CD14-positive monocyte (primary cell): ENCODE results near the gene ARNT2. TPM values are rescaled to one million over a fixed set of nuclear protein-coding genes. Genes with fewer than 3 reads are reported as not detected.

Experiments used
- DNase-seq, 3 donors: peaks; one replicate each; pipeline ENCODE4 v3.0.0-alpha.2; 2011 to 2022
- H2AFZ ChIP-seq: 2 replicates; pipeline ENCODE4 v1.6.0; 2012; ENCODE audit warnings: mild to moderate bottlenecking, low read depth, low read length, inconsistent platforms; ENCODE audit not compliant: insufficient read depth, poor library complexity, severe bottlenecking
- H3K27ac ChIP-seq, 2 donors: 1 replicate in 1 of 2; 2 replicates in 1 of 2; pipeline ENCODE4 v1.5.1; 2012 to 2013; ENCODE audit warnings: low read length in 2 of 2, control low read depth in 1 of 2, inconsistent platforms in 1 of 2, low read depth in 1 of 2, mild to moderate bottlenecking in 1 of 2
- H3K27me3 ChIP-seq, 2 donors: one replicate each; pipeline versions ENCODE4 v1.6.0 to v1.6.1; 2011 to 2013; ENCODE audit warnings: low read length in 2 of 2; ENCODE audit not compliant: control insufficient read depth in 2 of 2, insufficient read depth in 2 of 2
- H3K36me3 ChIP-seq, 2 donors: replicated peaks in 1 of 2; 1 replicate in 1 of 2; 2 replicates in 1 of 2; pipeline versions ENCODE4 v1.5.1 to v1.6.1; 2012 to 2013; ENCODE audit warnings: low read length in 2 of 2, control low read depth in 1 of 2, inconsistent platforms in 1 of 2, mild to moderate bottlenecking in 1 of 2; ENCODE audit not compliant: insufficient read depth in 2 of 2, control insufficient read depth in 1 of 2
- H3K4me1 ChIP-seq, 2 donors: 1 replicate in 1 of 2; 2 replicates in 1 of 2; pipeline versions ENCODE4 v1.5.1 to v1.6.1; 2012 to 2013; ENCODE audit warnings: low read length in 2 of 2, control low read depth in 1 of 2, inconsistent platforms in 1 of 2, mild to moderate bottlenecking in 1 of 2, moderate library complexity in 1 of 2; ENCODE audit not compliant: insufficient read depth in 2 of 2, control insufficient read depth in 1 of 2
- H3K4me2 ChIP-seq: replicated peaks from 2 replicates; pipeline ENCODE3; 2012; ENCODE audit warnings: low read length, moderate library complexity, mild to moderate bottlenecking; ENCODE audit not compliant: poor library complexity, severe bottlenecking; ENCODE audit errors: extremely low read depth
- H3K4me3 ChIP-seq, 3 experiments: fragments of 200-600 bp in 1 of 3; sonication (generic) in 1 of 3; replicated peaks in 1 of 3; 1 replicate in 2 of 3; 2 replicates in 1 of 3; pipeline ENCODE4 v1.5.1; 2011 to 2013; ENCODE audit warnings: low read length in 3 of 3, mild to moderate bottlenecking in 3 of 3, control low read depth in 2 of 3, low read depth in 2 of 3, inconsistent platforms in 1 of 3, moderate library complexity in 1 of 3
- H3K79me2 ChIP-seq: 2 replicates; pipeline ENCODE4 v1.6.0; 2012; ENCODE audit warnings: mild to moderate bottlenecking, control low read depth, inconsistent platforms, low read length, moderate library complexity; ENCODE audit not compliant: insufficient read depth
- H3K9ac ChIP-seq: 2 replicates; pipeline ENCODE4 v1.6.0; 2017; ENCODE audit warnings: low read length, mild to moderate bottlenecking; ENCODE audit not compliant: insufficient read depth, poor library complexity, severe bottlenecking
- H3K9me3 ChIP-seq, 2 donors: replicated peaks in 1 of 2; 1 replicate in 1 of 2; 2 replicates in 1 of 2; pipeline versions ENCODE4 v1.5.1 to v1.6.1; 2012 to 2013; ENCODE audit warnings: low read length in 2 of 2, control low read depth in 1 of 2; ENCODE audit not compliant: control insufficient read depth in 1 of 2, insufficient read depth in 1 of 2
- H4K20me1 ChIP-seq: 2 replicates; pipeline ENCODE4 v1.6.0; 2012; ENCODE audit warnings: mild to moderate bottlenecking, low read length, control low read depth, moderate library complexity; ENCODE audit not compliant: insufficient read depth
- H3K27ac Mint-ChIP-seq, 7 donors: one replicate each; pipeline ENCODE4 v1.8.0; 2020; ENCODE audit warnings: mild to moderate bottlenecking in 7 of 7, mixed read lengths in 7 of 7, moderate library complexity in 6 of 7, inconsistent platforms in 2 of 7
- H3K27me3 Mint-ChIP-seq, 3 donors: one replicate each; pipeline ENCODE4 v1.8.0; 2021 to 2022; ENCODE audit warnings: low read depth in 3 of 3, mild to moderate bottlenecking in 3 of 3, mixed read lengths in 3 of 3, moderate library complexity in 3 of 3, inconsistent platforms in 1 of 3
- H3K36me3 Mint-ChIP-seq, 2 donors: one replicate each; pipeline ENCODE4 v1.8.0; 2020; ENCODE audit warnings: mixed read lengths in 2 of 2, inconsistent platforms in 1 of 2, mild to moderate bottlenecking in 1 of 2
- H3K4me1 Mint-ChIP-seq: one replicate; pipeline ENCODE4 v1.8.0; 2020; ENCODE audit warnings: mild to moderate bottlenecking, mixed read lengths
- H3K4me3 Mint-ChIP-seq, 2 donors: one replicate each; pipeline ENCODE4 v1.8.0; 2020; ENCODE audit warnings: mild to moderate bottlenecking in 2 of 2, mixed read lengths in 2 of 2, moderate library complexity in 1 of 2
- H3K9me3 Mint-ChIP-seq, 7 donors: one replicate each; pipeline ENCODE4 v1.8.0; 2020 to 2022; ENCODE audit warnings: mixed read lengths in 7 of 7, mild to moderate bottlenecking in 6 of 7, moderate library complexity in 6 of 7, inconsistent platforms in 2 of 7
- CTCF ChIP-seq: fragments of 200-600 bp; IDR thresholded peaks from one replicate; pipeline ENCODE4 v1.8.0; 2022; ENCODE audit warnings: antibody characterized with exemption, mild to moderate bottlenecking
- WGBS: methylation state at CpG from one replicate; pipeline ENCODE4 v1.1.5; 2013; ENCODE audit warnings: missing lambda C conversion rate; ENCODE audit not compliant: insufficient coverage; 5-methylcytosine and 5-hydroxymethylcytosine counted together
- intact Hi-C, 2 donors: fragments of 100-400 bp; cut with micrococcal nuclease; formaldehyde crosslinking; loops; one replicate each; pipeline versions ENCODE4 v1.15.0 to v1.15.1; 2023
- polyA plus RNA-seq, 3 donors: library from polyadenylated mRNA; depleted of rRNA in 1 of 3; unstranded in 2 of 3; stranded (reverse) in 1 of 3; fragments of 300-500 nt in 2 of 3; fragments of >200 nt in 1 of 3; fragmentation: Illumina TruSeq in 2 of 3; gene quantifications; 1 replicate in 2 of 3; 2 replicates in 1 of 3; pipeline ENCODE4 v1.2.3, GENCODE V29; 2012 to 2021

The ARNT2 gene
- polyA plus RNA-seq, 3 donors, result not detected

- no peaks in the 10 kb centered on the region for H3K4me1 Mint-ChIP-seq
- intact Hi-C loops, result no loop called here
- no peak for DNase-seq
- no peak overlapping the region for H3K27ac Mint-ChIP-seq
- H3K36me3 Mint-ChIP-seq, result no peaks in the 10 kb centered on the region
- H3K36me3 ChIP-seq, result no peaks in the 10 kb centered on the region
- H3K4me3 ChIP-seq, result no peak overlapping the region
- no peaks in the 10 kb centered on the region for H4K20me1 ChIP-seq
- WGBS, result 100% methylated on average over 1 of the region's 3 CpGs
- no peaks in the 10 kb centered on the region for H3K79me2 ChIP-seq
- H3K9me3 Mint-ChIP-seq, result peaks cover 0 to 7% (median 3%) of the 10 kb centered on the region in 7 donors
- no peak overlapping the region for H3K9ac ChIP-seq
- H3K27me3 ChIP-seq, result no peaks in the 10 kb centered on the region
- H3K27ac ChIP-seq, result no peak overlapping the region
- TF ChIP-seq CTCF, result no peak
- no peaks in the 10 kb centered on the region for H3K4me1 ChIP-seq
- peaks cover 0 to 4% (median 2%) of the 10 kb centered on the region in 3 donors for H3K27me3 Mint-ChIP-seq
- H2AFZ ChIP-seq, result no peak overlapping the region
- H3K9me3 ChIP-seq, result no peaks in the 10 kb centered on the region
- no peak overlapping the region for H3K4me2 ChIP-seq
- H3K4me3 Mint-ChIP-seq, result no peak overlapping the region
Measured at GRCh38 chr15:80629355-80629754, 225.2 kb downstream of the ARNT2 start.

DNA sequence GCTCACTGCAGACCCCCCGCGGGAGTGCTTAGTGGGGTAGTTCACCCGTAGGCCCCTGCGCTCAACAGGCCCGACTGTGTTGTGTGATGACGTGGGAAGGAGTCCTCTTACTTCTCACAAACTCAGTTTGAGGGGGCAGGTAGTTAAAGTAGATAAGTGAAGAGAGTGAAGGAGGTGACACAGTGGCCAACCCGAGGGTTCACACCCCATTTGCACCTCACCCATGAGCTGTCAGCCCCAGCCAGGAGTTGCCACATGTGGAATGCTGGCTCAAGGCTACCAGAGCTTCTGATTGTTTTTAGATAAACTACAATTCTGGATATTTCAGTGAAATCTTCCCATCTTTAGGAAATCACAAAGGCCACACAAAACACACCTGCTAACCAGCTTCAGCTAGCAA, 226.8 kb downstream of the ARNT2 start:
- no peaks in the 10 kb centered on the region for H3K36me3 Mint-ChIP-seq
- no peaks in the 10 kb centered on the region for H3K4me1 Mint-ChIP-seq
- no CpG with 5 or more reads among the region's 7 CpGs for WGBS
- Histone ChIP-seq H3K27ac (no peak overlapping the region), H4K20me1 (no peaks in the 10 kb centered on the region), H3K27me3 (no peaks in the 10 kb centered on the region), H2AFZ (no peak overlapping the region), H3K4me2 (no peak overlapping the region), H3K9ac (no peak overlapping the region), H3K4me3 (no peak overlapping the region), H3K36me3 (no peaks in the 10 kb centered on the region), H3K79me2 (no peaks in the 10 kb centered on the region), H3K4me1 (no peaks in the 10 kb centered on the region), H3K9me3 (no peaks in the 10 kb centered on the region)
- peaks cover 0 to 4% (median 2%) of the 10 kb centered on the region in 3 donors for H3K27me3 Mint-ChIP-seq
- H3K4me3 Mint-ChIP-seq, result no peak overlapping the region
- H3K27ac Mint-ChIP-seq, result no peak overlapping the region
- no peak for DNase-seq
- no peak for TF ChIP-seq CTCF
- H3K9me3 Mint-ChIP-seq, result peaks cover 0 to 7% (median 3%) of the 10 kb centered on the region in 7 donors
- intact Hi-C loops, result no loop called here
